Natural killer cell (primary cell): ENCODE data around the gene IL11. TPM values are rescaled to one million over a fixed set of nuclear protein-coding genes. Genes with fewer than 3 reads are reported as not detected.
"Not testable (repeated sequence)": the region's sequence is repeated elsewhere in the genome, so short reads cannot be mapped to it uniquely, and the experiment has no call there.

Experiments
- ATAC-seq, 3 donors: fragments of 150-1000 bp in 2 of 3; fragments of 200-7000 bp in 1 of 3; cut with Tn5 transposase; 1 replicate in 1 of 3; 2 replicates in 2 of 3; pipeline ENCODE4 v1.10.0; 2021; ENCODE audit warnings: mild to moderate bottlenecking in 2 of 3, moderate library complexity in 2 of 3
- DNase-seq, 2 donors: peaks; one replicate each; pipeline versions ENCODE4 v3.0.0 to v3.0.0-alpha.2; 2013 to 2021; ENCODE audit warnings: mixed read lengths in 1 of 2
- H3K27ac ChIP-seq: one replicate; pipeline ENCODE4 v1.5.1; 2013; ENCODE audit warnings: mild to moderate bottlenecking, low read length
- H3K27me3 ChIP-seq: one replicate; pipeline ENCODE4 v1.6.1; 2013; ENCODE audit warnings: low read length; ENCODE audit not compliant: control insufficient read depth, insufficient read depth
- H3K36me3 ChIP-seq: one replicate; pipeline ENCODE4 v1.6.1; 2013; ENCODE audit warnings: low read length; ENCODE audit not compliant: control insufficient read depth, insufficient read depth
- H3K4me1 ChIP-seq: one replicate; pipeline ENCODE4 v1.6.1; 2013; ENCODE audit warnings: low read length; ENCODE audit not compliant: control insufficient read depth, insufficient read depth
- H3K4me3 ChIP-seq: one replicate; pipeline ENCODE4 v1.5.1; 2013; ENCODE audit warnings: low read length
- H3K9me3 ChIP-seq: one replicate; pipeline ENCODE4 v1.6.1; 2013; ENCODE audit warnings: low read length; ENCODE audit not compliant: control insufficient read depth, insufficient read depth
- H3K27ac Mint-ChIP-seq, 2 donors: one replicate each; pipeline ENCODE4 v1.8.0; 2022; ENCODE audit warnings: mild to moderate bottlenecking in 2 of 2, mixed read lengths in 2 of 2, moderate library complexity in 1 of 2
- H3K27me3 Mint-ChIP-seq, 2 donors: one replicate each; pipeline ENCODE4 v1.8.0; 2022; ENCODE audit warnings: low read depth in 2 of 2, mixed read lengths in 2 of 2
- H3K36me3 Mint-ChIP-seq: one replicate; pipeline ENCODE4 v1.8.0; 2022; ENCODE audit warnings: mixed read lengths
- H3K4me1 Mint-ChIP-seq, 2 donors: one replicate each; pipeline ENCODE4 v1.8.0; 2022; ENCODE audit warnings: mixed read lengths in 2 of 2
- H3K4me3 Mint-ChIP-seq: one replicate; pipeline ENCODE4 v1.8.0; 2022; ENCODE audit warnings: mild to moderate bottlenecking, moderate library complexity, mixed read lengths
- H3K9me3 Mint-ChIP-seq, 2 donors: one replicate each; pipeline ENCODE4 v1.8.0; 2022; ENCODE audit warnings: mixed read lengths in 2 of 2
- CTCF ChIP-seq: fragments of 200-600 bp; IDR thresholded peaks from one replicate; pipeline ENCODE4 v1.8.0; 2022; ENCODE audit warnings: antibody characterized with exemption
- WGBS: methylation state at CpG from one replicate; pipeline ENCODE4 v1.1.7; 2013; ENCODE audit warnings: missing lambda C conversion rate; ENCODE audit not compliant: insufficient coverage; 5-methylcytosine and 5-hydroxymethylcytosine counted together
- intact Hi-C: fragments of 100-400 bp; cut with micrococcal nuclease; formaldehyde crosslinking; loops from one replicate; pipeline ENCODE4 v1.14.2; 2022
- total RNA-seq, 4 donors: library from RNA; stranded (reverse); fragments of 120-200 nt in 1 of 4; gene quantifications; one replicate each; pipeline versions ENCODE4 v1.2.3 to v1.2.4, GENCODE V29; 2013 to 2022

The IL11 gene
- total RNA-seq, 3 donors from 2014 or later (not counting 1 experiment from before 2014, with no cell fraction given), result 0.14 to 0.35 (median 0.27) TPM

- Mint-ChIP-seq H3K9me3 (no peaks in the 10 kb centered on the region), H3K36me3 (no peaks in the 10 kb centered on the region), H3K4me1 (peaks cover 29 to 33% of the 10 kb centered on the region in 2 donors), H3K27ac (peak overlapping the region; percentile 99 to 100), H3K27me3 (no peaks in the 10 kb centered on the region), H3K4me3 (peak overlapping the region; percentile 98)
- Histone ChIP-seq H3K4me1 (peaks cover 24% of the 10 kb centered on the region), H3K27ac (peak overlapping the region; percentile 99), H3K4me3 (peak overlapping the region; percentile 57), H3K27me3 (no peaks in the 10 kb centered on the region), H3K36me3 (peaks cover 14% of the 10 kb centered on the region), H3K9me3 (peaks cover 4% of the 10 kb centered on the region)
- intact Hi-C loops, result loop anchor here (2.0 kb wide), 2 partner anchors 23 to 69 kb away; partner anchors contain the start of genes KMT5C, RPL28 and TMEM238
- ATAC-seq (peak; percentile 85 to 93 (median 88)), DNase-seq (peak; percentile 96 to 99)
- under 1% methylated on average over 72 of the region's 72 CpGs for WGBS
- no peak for TF ChIP-seq CTCF
These were observed 37.7 kb upstream of the IL11 start for GRCh38 chr19:55407800-55408532.

GRCh38 chr19:55407550-55407799 is 37.2 kb upstream of the IL11 start, which contains the start of gene UBE2S:
TSS of gene UBE2S (minus strand) at chr19:55407788. CDS start at chr19:55407589, 199 bp downstream.
- DNase-seq, H3K9me3 ChIP-seq, H3K27me3 Mint-ChIP-seq, H3K27me3 ChIP-seq, H3K36me3 Mint-ChIP-seq, H3K9me3 Mint-ChIP-seq, intact Hi-C loops, ATAC-seq: not testable (repeated sequence)
- H3K4me1 ChIP-seq, result peaks cover 24% of the 10 kb centered on the region
- H3K4me3 ChIP-seq, result peak within 1 kb of the TSS; percentile 57
- Mint-ChIP-seq H3K4me1 (peaks cover 29 to 35% of the 10 kb centered on the region in 2 donors), H3K4me3 (peak within 1 kb of the TSS; percentile 98), H3K27ac (peak within 1 kb of the TSS; percentile 99 to 100)
- peak within 1 kb of the TSS; percentile 99 for H3K27ac ChIP-seq
- WGBS, result under 1% methylated on average over 36 of the region's 36 CpGs
- peaks cover 19% of the 10 kb centered on the region for H3K36me3 ChIP-seq

GRCh38 chr19:55406826-55407549 is 36.7 kb upstream of the IL11 start:
- peaks cover 4% of the 10 kb centered on the region for H3K9me3 ChIP-seq
- WGBS, result 13% methylated on average over 35 of the region's 35 CpGs
- H3K27ac Mint-ChIP-seq, result peak overlapping the region; percentile 99 to 100
- peak overlapping the region; percentile 98 for H3K4me3 Mint-ChIP-seq
- no peak for ATAC-seq
- no peaks in the 10 kb centered on the region for H3K9me3 Mint-ChIP-seq
- H3K27me3 Mint-ChIP-seq, result no peaks in the 10 kb centered on the region
- no peaks in the 10 kb centered on the region for H3K36me3 Mint-ChIP-seq
- peaks cover 29 to 35% of the 10 kb centered on the region in 2 donors for H3K4me1 Mint-ChIP-seq
- H3K27ac ChIP-seq, result peak overlapping the region; percentile 76
- intact Hi-C loops, result no loop called here
- peaks cover 24% of the 10 kb centered on the region for H3K36me3 ChIP-seq
- peaks cover 24% of the 10 kb centered on the region for H3K4me1 ChIP-seq
- H3K4me3 ChIP-seq, result peak overlapping the region; percentile 52
- TF ChIP-seq CTCF, result no peak
- peak in 1 of 2 donors; percentile 58 for DNase-seq
- no peaks in the 10 kb centered on the region for H3K27me3 ChIP-seq

GRCh38 chr19:55406091-55406825 is 36.0 kb upstream of the IL11 start:
- peaks cover 29% of the 10 kb centered on the region for H3K36me3 ChIP-seq
- ATAC-seq (no peak), DNase-seq (no peak)
- WGBS, result 86% methylated on average over 12 of the region's 14 CpGs
- peaks cover 24% of the 10 kb centered on the region for H3K4me1 ChIP-seq
- H3K4me1 Mint-ChIP-seq, result peaks cover 29 to 35% of the 10 kb centered on the region in 2 donors
- peaks cover 4% of the 10 kb centered on the region for H3K9me3 ChIP-seq
- no peak for TF ChIP-seq CTCF
- H3K4me3 Mint-ChIP-seq, result peak overlapping the region; percentile 62
- no peak overlapping the region for H3K4me3 ChIP-seq
- H3K9me3 Mint-ChIP-seq, result no peaks in the 10 kb centered on the region
- H3K27me3 Mint-ChIP-seq, result no peaks in the 10 kb centered on the region
- intact Hi-C loops, result no loop called here
- no peak overlapping the region for H3K27ac ChIP-seq
- H3K27ac Mint-ChIP-seq, result peak overlapping the region; percentile 99 to 100
- H3K36me3 Mint-ChIP-seq, result no peaks in the 10 kb centered on the region
- H3K27me3 ChIP-seq, result no peaks in the 10 kb centered on the region
